HG02623 (cell line): ENCODE measurements around the gene PLCB1.

Source experiments
- ATAC-seq: cut with Tn5 transposase; IDR thresholded peaks from one replicate; pipeline ENCODE4 v1.9.1; 2021; ENCODE audit warnings: moderate library complexity; ENCODE audit not compliant: unreplicated experiment

The PLCB1 gene

DNA sequence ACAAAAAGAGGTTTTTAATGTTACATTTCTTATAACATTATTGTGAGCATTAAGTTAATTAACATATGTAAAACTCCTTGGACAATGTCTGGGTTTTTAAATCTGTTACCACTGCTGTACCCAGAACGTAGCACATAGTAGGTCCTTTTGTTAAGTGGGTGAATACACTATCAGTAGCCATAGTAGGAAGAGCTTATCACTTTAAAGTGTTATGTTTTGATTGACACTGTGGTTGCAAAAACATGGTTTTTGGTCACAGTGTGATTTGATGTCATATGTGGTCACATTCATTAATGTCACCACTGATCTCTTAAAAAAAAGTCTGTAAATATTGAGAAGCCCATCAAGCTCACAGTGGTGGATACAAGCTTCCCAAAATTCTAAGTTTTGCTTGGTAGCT is 160.7 kb downstream of the PLCB1 start:
- no peak for ATAC-seq

DNA sequence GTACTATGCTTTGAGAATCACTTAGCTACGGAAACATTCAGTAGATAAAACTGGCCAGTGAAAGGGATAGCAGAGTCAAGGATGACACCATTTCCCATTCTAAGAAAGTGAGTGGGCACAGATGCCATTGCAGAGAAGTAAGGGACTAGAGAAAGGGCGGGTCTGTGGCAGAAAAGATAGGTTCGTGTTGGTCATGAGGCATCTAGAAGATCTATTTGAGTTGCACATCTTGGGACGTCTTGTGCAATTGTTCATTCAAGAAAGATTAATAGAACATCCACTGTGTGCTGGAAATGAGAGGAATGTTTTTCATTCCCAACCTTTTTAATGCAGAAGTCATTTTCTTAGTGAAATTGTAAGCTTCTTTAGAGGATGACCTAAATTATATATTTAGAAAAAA is 161.7 kb downstream of the PLCB1 start:
- no peak for ATAC-seq

GRCh38 chr20:8296536-8296935 is 164.5 kb downstream of the PLCB1 start:
- ATAC-seq: no peak

GRCh38 chr20:8298426-8299043 is 166.5 kb downstream of the PLCB1 start:
- no peak for ATAC-seq

DNA sequence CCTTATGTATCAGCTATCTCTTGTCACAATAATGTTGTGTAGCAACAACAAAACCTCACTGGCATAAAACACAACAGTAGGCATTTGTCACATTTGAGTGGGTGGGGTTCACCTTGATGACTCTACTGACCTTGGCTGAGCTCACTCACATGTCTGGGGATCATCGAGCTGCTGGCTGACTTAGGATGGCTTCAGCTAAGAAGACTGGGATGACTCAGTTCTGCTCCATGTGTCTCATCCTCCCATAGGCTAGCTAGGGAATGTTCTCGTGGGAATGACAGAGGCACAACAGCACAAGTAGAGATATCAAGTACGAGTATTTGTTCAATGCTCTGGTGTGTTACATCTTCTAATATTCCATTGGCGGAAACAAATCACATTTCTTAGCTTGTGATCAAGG is 167.9 kb downstream of the PLCB1 start:
- ATAC-seq: no peak

DNA sequence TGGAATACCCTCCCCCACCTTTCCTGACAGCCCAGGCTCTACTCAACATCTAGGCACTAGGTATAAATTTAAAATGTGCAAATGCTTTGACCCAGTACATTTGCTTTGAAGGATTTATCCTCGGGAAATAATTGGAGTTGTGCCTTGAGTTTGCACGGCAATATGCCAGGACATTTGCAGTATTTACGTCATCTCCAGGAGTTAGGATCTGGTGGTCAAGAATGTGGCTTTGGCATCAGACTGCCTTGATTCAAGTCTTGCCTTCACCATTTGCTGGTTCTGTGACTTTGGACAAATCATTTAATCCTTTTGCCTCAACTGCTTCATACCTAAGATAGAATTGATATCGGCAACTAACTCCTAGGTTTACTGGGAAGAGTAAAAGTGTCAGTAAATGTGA is 169.6 kb downstream of the PLCB1 start:
- ATAC-seq: no peak

DNA sequence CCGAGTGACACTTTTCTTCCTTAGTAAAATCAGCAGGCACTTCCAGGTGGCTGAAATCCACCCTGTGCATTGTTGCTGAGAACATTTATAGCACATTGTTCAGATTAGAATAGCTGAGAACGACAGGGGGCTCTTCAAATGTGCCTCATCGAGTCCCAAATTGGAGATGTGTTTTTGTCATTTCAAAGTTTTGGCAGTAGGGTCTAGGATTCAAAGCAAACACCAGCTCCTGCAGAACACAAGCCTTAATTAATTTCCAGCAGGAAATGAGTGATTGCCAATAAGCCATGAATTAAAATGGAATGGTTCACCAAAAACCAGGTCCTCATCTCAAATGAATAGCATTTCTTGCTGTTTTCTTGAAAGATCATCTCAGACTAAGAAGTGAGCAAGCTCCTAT is 171.6 kb downstream of the PLCB1 start:
- ATAC-seq: no peak

DNA sequence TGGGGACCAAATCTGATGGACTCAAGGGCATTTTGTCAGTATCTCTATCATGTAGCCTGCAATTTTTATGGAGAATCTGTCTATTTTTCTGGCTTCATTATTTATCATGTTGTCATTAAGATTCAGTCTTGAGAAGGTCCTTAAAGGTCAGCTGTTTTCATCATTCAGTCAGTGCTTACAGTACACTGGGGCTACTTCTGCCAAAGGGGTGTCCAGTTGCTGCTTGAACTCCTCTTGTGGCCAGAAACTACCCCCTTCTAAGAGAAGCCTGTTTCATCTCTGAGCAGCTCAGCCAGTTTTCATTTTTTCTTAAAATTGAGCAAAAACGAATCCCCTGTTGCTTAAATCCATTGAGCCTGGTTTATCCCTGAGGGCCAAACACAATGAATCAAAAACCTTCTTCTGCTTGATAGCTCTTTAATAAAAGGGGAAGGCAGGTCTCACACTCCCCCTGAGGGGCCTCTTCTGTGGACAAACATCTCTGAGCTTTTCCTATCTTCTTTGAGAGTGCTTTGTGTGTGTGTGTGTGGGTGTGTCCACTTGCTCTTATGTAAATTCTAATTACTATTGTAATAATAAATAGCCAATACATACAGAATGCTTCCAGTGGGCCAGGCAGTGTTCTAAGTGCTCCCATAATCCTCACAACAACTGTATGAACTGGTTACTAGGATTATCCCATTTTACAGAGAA is 172.2 kb downstream of the PLCB1 start:
- ATAC-seq: no peak

DNA sequence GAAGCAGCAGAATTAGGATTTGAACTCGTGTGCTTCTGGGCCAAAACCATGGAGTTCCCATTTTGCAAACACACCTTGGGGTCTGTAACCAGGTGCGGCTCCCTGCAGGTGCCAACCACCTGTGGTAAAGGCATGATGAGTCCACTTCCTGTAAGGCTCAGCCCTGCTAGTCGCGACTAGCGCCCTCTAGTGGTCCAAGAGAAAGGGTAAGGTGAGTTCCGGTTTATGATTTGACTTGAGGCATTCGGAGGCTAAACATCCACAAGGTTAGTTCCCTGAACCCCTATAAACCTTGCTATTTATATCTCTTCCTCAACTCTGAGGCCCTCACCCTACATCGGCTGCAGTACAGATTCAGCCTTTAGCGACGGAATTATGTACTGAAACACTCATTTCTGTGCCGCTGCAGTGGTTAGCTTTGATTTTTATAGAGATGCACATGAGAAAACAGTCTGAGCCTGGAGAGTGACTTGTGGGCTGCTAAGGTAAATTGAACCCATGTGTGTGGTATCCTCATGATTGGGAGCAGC is 173.4 kb downstream of the PLCB1 start:
- ATAC-seq: peak; percentile 94

DNA sequence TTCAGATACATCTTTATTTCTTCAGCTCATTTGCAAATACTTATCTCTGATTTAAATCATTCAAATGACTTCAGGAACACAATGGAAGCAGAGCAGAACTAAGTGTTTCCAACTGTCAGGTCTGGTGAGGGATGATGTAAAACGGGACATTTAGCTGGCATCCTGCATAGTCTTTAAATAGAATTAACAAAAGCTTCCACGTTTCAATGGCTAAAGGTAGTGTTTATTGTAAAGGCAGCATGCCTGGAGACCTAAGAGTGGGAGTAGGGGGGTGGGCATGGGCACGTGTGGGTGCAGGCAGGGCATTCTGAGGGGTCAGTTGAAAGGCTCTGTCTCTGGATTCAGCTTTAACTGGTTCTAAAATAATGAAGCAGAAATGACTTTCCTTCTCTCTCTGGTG is 174.9 kb downstream of the PLCB1 start:
- no peak for ATAC-seq

DNA sequence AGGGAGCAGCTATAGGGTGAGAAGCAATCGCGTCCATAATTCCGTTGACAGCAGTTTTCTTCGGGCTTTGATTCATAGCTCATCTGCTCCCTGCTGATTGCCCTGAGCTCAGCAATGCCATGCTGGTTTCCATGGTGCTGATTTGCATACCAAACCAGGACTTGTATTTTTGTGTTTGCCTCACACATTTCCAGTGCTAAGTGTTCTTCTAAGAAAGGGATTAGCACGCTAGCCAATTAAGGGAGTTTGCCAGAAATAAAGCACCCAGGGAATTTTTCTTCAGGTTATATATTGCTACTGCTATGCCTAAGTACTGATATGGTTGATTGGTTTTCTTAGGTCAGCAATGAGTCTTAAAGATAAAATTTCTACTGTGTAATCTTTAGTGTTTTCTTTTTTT is 177.6 kb downstream of the PLCB1 start:
- ATAC-seq: no peak

GRCh38 chr20:8310618-8311017 is 178.6 kb downstream of the PLCB1 start:
- ATAC-seq: no peak

DNA sequence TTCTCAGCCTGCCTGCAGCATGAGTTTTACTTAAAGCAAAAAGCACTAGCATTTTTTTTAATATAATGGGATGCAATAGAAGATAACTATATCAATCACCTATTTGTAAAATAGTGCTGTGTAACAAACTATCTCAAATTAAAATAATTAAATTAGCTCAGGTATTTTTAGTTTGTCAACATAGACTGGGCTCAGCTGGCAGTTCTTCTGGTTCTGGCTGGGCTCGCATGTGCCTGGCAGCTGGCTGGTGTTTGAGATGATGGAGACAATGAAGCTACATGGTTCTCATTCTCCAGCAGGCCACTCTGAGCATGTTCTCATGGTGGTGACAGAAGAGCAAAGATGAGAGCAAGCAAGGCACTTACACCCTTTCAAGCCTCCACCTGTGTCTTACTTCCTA is 181.0 kb downstream of the PLCB1 start:
- no peak for ATAC-seq

DNA sequence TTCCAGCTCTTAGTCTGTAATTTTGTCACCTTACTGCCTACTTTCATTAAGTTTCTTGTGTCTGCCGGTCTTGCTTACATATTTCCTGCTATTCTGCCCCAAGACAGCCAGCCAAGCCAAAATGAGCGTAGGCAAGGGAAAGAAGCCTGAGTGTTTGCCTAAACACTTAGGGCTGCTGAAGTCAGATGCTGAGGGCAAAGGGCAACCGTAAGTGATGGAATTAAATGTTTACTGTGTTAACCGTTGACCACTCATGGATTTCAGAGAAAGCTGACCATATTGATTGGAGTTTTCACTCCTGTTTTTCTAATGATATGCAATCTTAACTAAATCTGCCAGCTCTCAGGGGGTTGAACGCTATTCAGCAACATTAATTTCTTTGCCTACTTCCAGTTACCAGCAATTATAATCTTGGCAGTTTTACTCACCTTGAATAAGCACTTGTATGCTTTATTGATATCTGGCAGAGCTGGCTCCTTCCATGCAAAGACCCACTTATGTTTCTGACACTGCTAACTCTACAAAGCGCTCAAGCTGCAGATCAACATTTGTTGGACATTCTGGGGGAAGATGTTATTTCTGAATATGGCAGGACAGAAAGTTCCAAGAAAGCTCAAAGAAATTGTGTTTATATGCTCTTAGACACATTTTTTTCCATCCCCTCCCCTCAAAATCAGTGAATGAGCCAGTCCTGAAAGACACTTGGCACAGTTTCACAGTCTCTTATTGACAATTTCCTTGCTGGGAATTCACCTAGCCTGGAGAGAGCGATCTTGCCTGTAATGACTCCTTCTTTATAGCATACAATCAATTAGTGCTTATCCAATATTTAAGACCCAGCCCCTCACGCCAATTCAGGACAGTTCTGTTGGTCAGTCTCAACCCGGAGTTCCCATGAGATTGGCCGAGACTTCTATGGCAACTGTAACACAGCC is 183.8 kb downstream of the PLCB1 start:
- no peak for ATAC-seq

GRCh38 chr20:8317448-8317847 is 185.4 kb downstream of the PLCB1 start:
- ATAC-seq: no peak

DNA sequence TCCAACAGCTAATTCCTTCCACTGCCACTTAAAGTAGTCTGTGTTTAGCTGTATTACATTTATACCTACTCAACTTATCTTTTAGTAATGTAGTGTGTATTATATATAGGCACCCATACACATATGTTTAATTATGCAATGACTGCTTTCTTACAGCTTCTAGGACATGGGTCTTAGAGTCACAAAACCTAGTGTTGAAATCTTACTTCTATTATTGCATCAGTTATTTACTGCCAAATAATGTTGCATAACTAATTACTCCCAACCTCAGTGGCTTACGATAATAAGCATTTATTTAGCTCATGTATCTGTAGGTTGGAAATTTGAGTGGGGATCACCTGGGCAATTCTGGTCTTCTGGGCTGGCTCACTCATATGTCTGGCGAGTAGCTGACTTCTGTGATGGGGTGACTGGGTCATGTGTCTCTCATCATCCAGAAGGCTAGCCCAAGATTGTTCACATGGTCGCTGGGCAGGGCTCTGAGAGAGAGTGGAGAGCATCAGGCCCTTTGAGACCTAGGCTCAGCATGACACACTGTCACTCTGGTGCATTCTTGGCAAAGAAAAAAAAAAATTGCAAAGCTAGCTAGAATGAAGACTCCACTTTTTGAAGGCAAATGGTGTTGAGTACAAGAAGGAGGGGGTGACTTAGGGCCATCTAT is 187.0 kb downstream of the PLCB1 start:
- ATAC-seq: no peak

- ATAC-seq: no peak
These were observed 188.2 kb downstream of the PLCB1 start for GRCh38 chr20:8320306-8320705.

DNA sequence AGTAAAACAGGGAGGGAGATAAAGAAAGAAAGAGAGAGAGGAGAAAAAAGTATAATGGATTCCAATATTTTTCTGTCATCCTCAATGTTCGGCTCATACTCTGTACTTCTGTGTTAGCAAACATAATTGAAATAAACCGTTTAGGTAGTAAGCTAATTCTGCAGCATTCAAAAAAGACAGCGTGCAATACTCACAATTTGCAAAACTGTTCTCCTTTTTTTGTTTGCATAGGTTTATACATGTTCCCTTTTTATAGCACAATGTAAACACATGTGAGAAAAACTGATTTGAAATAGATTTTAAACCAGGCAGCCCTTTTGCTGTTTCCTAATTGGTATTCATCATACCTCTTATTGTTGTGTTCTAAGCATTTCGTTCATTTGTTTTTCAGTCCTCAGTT is 188.9 kb downstream of the PLCB1 start:
- ATAC-seq: no peak

DNA sequence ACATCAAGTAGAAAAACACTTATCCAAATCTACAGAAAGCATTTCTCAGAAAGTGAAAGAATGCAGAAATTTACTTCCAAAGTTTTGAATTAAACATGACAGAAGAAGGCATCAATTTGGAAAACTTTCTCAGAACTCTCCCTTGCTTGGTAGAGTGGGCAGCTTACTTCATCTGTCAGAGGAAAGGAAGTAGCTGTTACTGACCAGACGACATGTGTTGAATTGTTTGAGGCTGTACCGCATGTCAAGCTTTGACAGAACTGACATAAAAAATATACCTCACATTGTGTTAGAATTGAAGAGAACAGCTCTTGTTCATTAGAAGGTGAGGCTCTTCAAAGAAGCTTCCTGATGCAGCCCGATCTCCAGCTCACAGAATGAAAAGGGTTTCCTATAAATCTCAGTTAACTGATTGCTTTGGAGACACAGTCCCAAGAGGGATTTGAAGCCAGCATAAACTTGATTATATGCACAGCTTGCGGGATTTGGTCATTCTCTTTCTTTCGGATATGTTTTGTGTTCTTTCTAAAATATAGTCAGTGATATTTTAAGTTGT is 190.7 kb downstream of the PLCB1 start:
- no peak for ATAC-seq

DNA sequence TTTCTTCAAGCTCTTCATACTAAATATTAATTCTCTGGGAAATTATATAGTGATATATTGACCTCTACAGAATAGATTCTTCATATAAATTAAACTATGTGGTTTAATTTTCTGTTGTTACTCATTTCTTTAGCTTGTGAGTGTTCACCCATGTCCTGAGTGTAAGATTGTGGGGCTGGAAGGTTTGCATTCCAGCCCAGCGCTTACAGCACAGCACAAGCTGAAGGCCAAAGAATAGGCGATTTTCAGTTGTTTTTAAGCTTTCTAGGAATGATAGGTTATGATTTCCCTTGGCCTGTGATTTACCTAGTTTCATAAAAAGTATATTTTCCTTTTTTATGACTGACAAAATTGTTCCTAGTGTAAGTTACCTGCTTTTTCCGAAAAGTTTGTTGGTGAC is 194.1 kb downstream of the PLCB1 start:
- ATAC-seq: no peak

- ATAC-seq: no peak
These were observed 194.8 kb downstream of the PLCB1 start for GRCh38 chr20:8326899-8327298.
